Neuron (in vitro differentiated cells): Measurements from ENCODE around the gene DCST2.
A peak's percentile ranks its signal among the peaks of the same experiment; 100 is the strongest.

ENCODE experiments used
- H2AFZ ChIP-seq: one replicate; pipeline ENCODE4 v1.6.1; 2013; ENCODE audit warnings: low read depth, mild to moderate bottlenecking, inconsistent platforms, low read length, moderate library complexity
- H3K27me3 ChIP-seq: one replicate; pipeline ENCODE4 v1.6.1; 2013; ENCODE audit warnings: low read length; ENCODE audit not compliant: insufficient read depth
- H3K36me3 ChIP-seq: one replicate; pipeline ENCODE4 v1.6.1; 2013; ENCODE audit warnings: low read length; ENCODE audit not compliant: insufficient read depth
- H3K4me1 ChIP-seq: one replicate; pipeline ENCODE4 v1.6.1; 2013; ENCODE audit warnings: low read length; ENCODE audit not compliant: insufficient read depth
- H3K4me3 ChIP-seq: 2 replicates; pipeline ENCODE4 v1.5.1; 2013; ENCODE audit warnings: mild to moderate bottlenecking, low read length, moderate library complexity
- H3K9me3 ChIP-seq: one replicate; pipeline ENCODE4 v1.6.1; 2013; ENCODE audit warnings: low read length

DCST2 gene

GRCh38 chr1:155050560-155051341 is 17.2 kb upstream of the DCST2 start, which contains the start of gene ADAM15:
TSS of gene ADAM15 (plus strand) at chr1:155051316. CDS start at chr1:155051387, 71 bp downstream.
- Histone ChIP-seq H2AFZ (peak within 1 kb of the TSS; percentile 91), H3K36me3 (peaks cover 2% of the 10 kb centered on the region), H3K27me3 (no peaks in the 10 kb centered on the region), H3K9me3 (no peaks in the 10 kb centered on the region), H3K4me3 (peak within 1 kb of the TSS; percentile 80), H3K4me1 (peaks cover 24% of the 10 kb centered on the region)

GRCh38 chr1:155049651-155050559 is 16.3 kb upstream of the DCST2 start:
- Histone ChIP-seq H3K4me1 (peaks cover 24% of the 10 kb centered on the region), H2AFZ (peak overlapping the region; percentile 74), H3K36me3 (no peaks in the 10 kb centered on the region), H3K9me3 (no peaks in the 10 kb centered on the region), H3K27me3 (no peaks in the 10 kb centered on the region), H3K4me3 (peak overlapping the region; percentile 80)

GRCh38 chr1:155048449-155049334 is 15.1 kb upstream of the DCST2 start:
- Histone ChIP-seq H3K36me3 (no peaks in the 10 kb centered on the region), H3K4me3 (no peak overlapping the region), H3K4me1 (peaks cover 26% of the 10 kb centered on the region), H3K9me3 (no peaks in the 10 kb centered on the region), H2AFZ (no peak overlapping the region), H3K27me3 (no peaks in the 10 kb centered on the region)

GRCh38 chr1:155044812-155045657 is 11.5 kb upstream of the DCST2 start:
- Histone ChIP-seq H3K9me3 (no peaks in the 10 kb centered on the region), H3K27me3 (no peaks in the 10 kb centered on the region), H3K36me3 (no peaks in the 10 kb centered on the region), H3K4me1 (peaks cover 9% of the 10 kb centered on the region), H3K4me3 (no peak overlapping the region), H2AFZ (no peak overlapping the region)

GRCh38 chr1:155044365-155044764 is 10.8 kb upstream of the DCST2 start:
- no peak overlapping the region for H2AFZ ChIP-seq
- no peak overlapping the region for H3K4me3 ChIP-seq
- H3K27me3 ChIP-seq, result no peaks in the 10 kb centered on the region
- peaks cover 2% of the 10 kb centered on the region for H3K4me1 ChIP-seq
- H3K36me3 ChIP-seq, result no peaks in the 10 kb centered on the region
- no peaks in the 10 kb centered on the region for H3K9me3 ChIP-seq

- Histone ChIP-seq H3K9me3 (no peaks in the 10 kb centered on the region), H2AFZ (no peak overlapping the region), H3K4me3 (no peak overlapping the region), H3K36me3 (no peaks in the 10 kb centered on the region), H3K27me3 (no peaks in the 10 kb centered on the region), H3K4me1 (peaks cover 2% of the 10 kb centered on the region)
Observed at GRCh38 chr1:155043793-155044192, 10.2 kb upstream of the DCST2 start.

GRCh38 chr1:155043301-155043702 is 9.7 kb upstream of the DCST2 start:
- H3K36me3 ChIP-seq, result no peaks in the 10 kb centered on the region
- H3K4me3 ChIP-seq, result no peak overlapping the region
- no peaks in the 10 kb centered on the region for H3K9me3 ChIP-seq
- H2AFZ ChIP-seq, result no peak overlapping the region
- H3K27me3 ChIP-seq, result no peaks in the 10 kb centered on the region
- H3K4me1 ChIP-seq, result peaks cover 2% of the 10 kb centered on the region

- H3K9me3 ChIP-seq, result no peaks in the 10 kb centered on the region
- no peak overlapping the region for H2AFZ ChIP-seq
- peaks cover 2% of the 10 kb centered on the region for H3K4me1 ChIP-seq
- no peaks in the 10 kb centered on the region for H3K36me3 ChIP-seq
- no peaks in the 10 kb centered on the region for H3K27me3 ChIP-seq
- H3K4me3 ChIP-seq, result no peak overlapping the region
Observed at GRCh38 chr1:155042789-155043188, 9.2 kb upstream of the DCST2 start.

- H3K36me3 ChIP-seq, result no peaks in the 10 kb centered on the region
- no peaks in the 10 kb centered on the region for H3K9me3 ChIP-seq
- no peak overlapping the region for H2AFZ ChIP-seq
- peaks cover 2% of the 10 kb centered on the region for H3K4me1 ChIP-seq
- no peak overlapping the region for H3K4me3 ChIP-seq
- H3K27me3 ChIP-seq, result no peaks in the 10 kb centered on the region
Observed at GRCh38 chr1:155040358-155041093, 6.9 kb upstream of the DCST2 start.

GRCh38 chr1:155039308-155039669 is 5.7 kb upstream of the DCST2 start:
- H3K4me3 ChIP-seq, result no peak overlapping the region
- H3K4me1 ChIP-seq, result no peaks in the 10 kb centered on the region
- H3K27me3 ChIP-seq, result no peaks in the 10 kb centered on the region
- no peaks in the 10 kb centered on the region for H3K9me3 ChIP-seq
- H3K36me3 ChIP-seq, result no peaks in the 10 kb centered on the region
- H2AFZ ChIP-seq, result no peak overlapping the region

GRCh38 chr1:155038602-155039307 is 5.2 kb upstream of the DCST2 start:
- H3K4me1 ChIP-seq, result no peaks in the 10 kb centered on the region
- no peak overlapping the region for H2AFZ ChIP-seq
- H3K4me3 ChIP-seq, result no peak overlapping the region
- H3K9me3 ChIP-seq, result no peaks in the 10 kb centered on the region
- no peaks in the 10 kb centered on the region for H3K27me3 ChIP-seq
- H3K36me3 ChIP-seq, result no peaks in the 10 kb centered on the region
